Renal cortical epithelial cell (primary cell): ENCODE results near the gene KBTBD8. TPM values are rescaled to one million over a fixed set of nuclear protein-coding genes. Genes with fewer than 3 reads are reported as not detected.

Source experiments
- DNase-seq: peaks from one replicate; pipeline ENCODE4 v3.0.0-alpha.2; 2011; ENCODE audit warnings: low read depth
- total RNA-seq: library from RNA; depleted of rRNA; stranded (reverse); fragments of >200 nt; gene quantifications from 2 replicates; pipeline ENCODE4 v1.2.3, GENCODE V29; 2014

KBTBD8 gene
- total RNA-seq = 2.7 and 7.1 TPM in 2 replicates

DNA sequence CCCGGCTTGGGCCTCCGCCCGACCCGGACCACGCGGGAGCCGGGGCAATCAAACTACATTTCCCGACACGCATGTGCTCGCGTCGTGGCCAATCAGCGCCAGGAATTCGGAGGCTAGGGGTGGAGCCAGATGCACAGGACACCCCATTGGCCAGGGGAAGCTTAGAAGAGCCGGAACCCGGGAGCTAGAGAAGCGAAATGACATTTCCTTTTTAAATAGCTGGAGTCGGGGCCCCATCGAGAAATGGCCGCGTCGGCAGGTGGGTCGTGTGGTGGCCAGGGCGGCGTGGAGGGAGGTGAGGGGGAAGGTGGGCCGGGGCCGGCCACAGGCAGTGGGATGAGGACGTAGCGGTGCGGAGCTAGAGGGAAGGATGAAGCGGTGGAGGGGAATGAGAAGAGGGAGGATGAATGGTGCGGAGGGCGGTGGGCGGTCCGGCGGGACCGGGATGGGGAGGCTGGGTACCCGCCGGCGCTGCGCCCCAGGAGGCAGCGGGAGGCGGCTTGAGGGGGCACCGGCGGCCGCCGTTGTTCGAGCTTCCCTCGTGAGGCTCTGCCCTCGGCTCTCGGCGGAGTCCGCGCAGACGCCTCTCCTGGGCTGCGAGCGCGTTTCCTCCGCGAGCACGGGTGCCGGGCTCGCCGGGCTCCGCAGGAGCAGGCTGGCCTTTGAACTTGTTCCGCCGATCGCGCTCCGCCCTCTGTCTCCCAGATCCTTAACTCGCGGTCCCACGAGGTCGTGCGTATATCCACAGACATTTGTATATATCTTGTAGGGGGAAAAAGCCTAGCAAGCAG is at the start of gene KBTBD8:
Gene KBTBD8, plus strand, starts transcription at position 195 of the 791 bp plus-strand sequence. Its CDS starts 49 bp downstream, at position 244.
- DNase-seq = peak; percentile 96

GRCh38 chr3:66948838-66949237 is 49.3 kb upstream of the KBTBD8 start:
- no peak for DNase-seq

GRCh38 chr3:66949898-66950297 is 48.2 kb upstream of the KBTBD8 start:
- no peak for DNase-seq

DNA sequence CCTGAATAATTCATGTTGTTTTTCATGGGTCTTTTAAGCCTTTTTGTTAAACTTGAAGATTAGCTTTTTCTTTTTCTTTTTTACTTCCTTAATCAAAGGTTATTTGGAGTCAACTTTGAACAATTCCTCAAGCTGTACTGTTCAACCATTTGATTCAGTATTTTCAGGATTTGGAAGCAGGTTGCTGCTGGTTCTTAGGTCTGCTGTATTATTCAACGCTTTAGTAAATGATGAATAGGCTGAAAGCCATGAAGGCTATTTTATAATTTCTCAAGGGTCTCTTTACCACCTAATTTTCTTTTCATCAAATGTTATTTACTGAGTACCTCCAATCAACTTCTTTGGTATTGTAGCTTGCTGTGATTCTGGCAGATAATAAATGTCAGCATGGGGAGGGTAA is 45.8 kb upstream of the KBTBD8 start:
- DNase-seq = no peak

DNA sequence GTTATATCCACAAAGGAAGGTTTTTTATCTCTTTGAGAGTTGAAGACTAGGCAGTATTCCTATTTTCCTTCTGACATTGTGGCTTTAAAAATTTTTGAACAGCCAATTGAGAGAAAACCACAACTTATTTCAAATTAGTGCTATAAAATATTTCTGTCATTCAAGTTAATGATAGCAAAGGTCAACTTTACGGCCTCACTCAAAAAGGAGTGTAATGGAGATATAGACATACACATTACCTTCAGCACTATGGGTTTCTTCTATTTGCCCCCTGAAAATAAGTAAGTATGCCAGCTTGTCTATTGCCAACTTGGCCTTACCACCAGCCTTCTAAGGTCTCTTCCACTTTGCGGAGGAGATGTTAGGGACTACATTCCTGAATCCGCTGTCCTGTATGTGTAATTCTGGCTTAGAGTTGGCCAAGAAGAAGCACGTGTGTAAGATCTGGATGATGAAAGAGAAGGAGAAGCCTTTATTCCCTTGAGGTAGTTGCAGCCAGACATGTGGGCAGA is 44.1 kb upstream of the KBTBD8 start:
- no peak for DNase-seq

GRCh38 chr3:66956742-66957141 is 41.4 kb upstream of the KBTBD8 start:
- no peak for DNase-seq

GRCh38 chr3:66957367-66957766 is 40.7 kb upstream of the KBTBD8 start:
- DNase-seq = peak; percentile 18

GRCh38 chr3:66958067-66958466 is 40.0 kb upstream of the KBTBD8 start:
- no peak for DNase-seq

GRCh38 chr3:66962664-66963063 is 35.4 kb upstream of the KBTBD8 start:
- no peak for DNase-seq

DNA sequence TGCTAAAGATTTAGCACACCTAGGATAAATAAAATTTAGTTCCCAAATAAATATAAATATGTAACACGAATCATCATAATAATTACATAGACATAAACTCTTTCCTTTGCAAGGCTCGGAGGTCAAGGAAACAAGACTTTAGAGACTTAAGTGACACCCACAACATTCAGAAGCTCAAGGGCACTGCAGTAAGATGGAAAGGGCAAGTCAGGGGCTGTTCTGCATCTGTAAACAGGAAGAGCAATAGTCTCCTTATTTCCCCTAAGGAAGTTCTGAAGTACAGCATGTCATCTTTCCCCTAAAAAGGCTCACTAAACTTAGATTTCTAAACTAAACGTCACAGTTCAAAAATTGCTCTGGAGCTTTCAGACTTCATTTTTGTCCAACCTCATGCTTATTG is 26.9 kb upstream of the KBTBD8 start:
- no peak for DNase-seq

- DNase-seq = peak; percentile 61
Observed at GRCh38 chr3:66971891-66972551, 26.1 kb upstream of the KBTBD8 start.

GRCh38 chr3:66980791-66981190 is 17.3 kb upstream of the KBTBD8 start:
- no peak for DNase-seq

DNA sequence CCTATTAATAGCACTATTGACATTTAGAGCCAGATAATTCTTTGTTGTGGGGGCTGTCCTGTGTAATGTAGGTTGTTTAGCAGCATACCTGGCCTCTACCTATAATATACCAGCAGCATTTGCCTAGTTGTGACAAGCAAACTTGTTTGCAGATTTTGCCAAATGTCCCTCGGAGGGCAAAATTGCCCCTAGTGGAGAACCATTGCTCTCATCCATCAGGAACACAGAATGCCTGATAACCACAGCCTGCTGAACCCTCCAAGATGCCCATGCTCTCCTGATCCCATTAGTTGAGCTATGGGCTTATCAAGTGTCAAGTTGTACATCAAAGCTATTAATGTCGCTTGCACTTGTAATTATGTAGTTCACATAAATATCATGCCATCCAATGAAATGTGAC is 15.0 kb upstream of the KBTBD8 start:
- no peak for DNase-seq

DNA sequence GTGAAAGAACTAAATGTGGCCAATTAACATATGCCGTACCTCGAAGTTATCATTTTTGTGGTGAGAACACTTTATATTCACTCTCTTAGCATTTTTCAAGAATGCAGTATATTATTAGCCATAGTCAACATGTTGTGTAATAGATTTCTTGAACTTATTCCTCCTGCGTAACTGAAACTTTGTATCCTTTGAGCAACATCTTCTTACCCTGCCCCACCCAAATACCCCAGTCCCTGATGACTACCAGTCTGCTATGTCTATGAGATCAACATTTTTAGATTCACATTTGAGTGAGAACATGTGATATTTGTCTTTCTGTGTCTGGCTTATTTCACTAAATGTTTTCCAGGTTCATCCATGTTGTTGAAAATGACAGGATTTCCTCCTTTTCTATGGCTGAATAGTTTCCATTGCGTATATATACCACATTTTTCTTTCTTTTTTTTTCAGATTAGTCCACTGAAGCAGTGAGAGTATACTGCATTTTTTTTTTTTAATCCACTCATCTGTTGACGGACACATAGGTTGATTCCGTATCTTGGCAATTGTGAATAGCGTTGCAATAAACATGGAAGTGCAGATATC is 12.7 kb upstream of the KBTBD8 start:
- DNase-seq = no peak

GRCh38 chr3:66986406-66986805 is 11.7 kb upstream of the KBTBD8 start:
- no peak for DNase-seq

DNA sequence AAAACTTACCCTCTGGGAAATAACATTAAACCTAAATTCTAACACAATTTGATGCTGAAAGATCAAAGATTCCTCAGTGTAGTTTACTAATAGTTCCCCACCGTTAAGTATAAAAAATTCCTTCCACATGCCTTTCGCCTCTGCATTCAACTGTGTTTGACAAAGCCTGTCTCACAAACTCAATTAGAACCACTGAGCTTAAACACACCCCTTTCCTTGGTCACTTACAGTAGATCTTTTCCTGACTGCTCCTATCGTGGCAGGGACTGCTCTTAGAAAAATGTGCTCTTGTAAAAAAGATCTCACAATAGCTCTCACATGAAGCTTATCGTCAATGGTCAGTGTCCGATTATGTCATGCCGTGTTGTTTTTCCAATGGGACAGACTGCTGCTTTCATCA is 8.9 kb upstream of the KBTBD8 start:
- no peak for DNase-seq

DNA sequence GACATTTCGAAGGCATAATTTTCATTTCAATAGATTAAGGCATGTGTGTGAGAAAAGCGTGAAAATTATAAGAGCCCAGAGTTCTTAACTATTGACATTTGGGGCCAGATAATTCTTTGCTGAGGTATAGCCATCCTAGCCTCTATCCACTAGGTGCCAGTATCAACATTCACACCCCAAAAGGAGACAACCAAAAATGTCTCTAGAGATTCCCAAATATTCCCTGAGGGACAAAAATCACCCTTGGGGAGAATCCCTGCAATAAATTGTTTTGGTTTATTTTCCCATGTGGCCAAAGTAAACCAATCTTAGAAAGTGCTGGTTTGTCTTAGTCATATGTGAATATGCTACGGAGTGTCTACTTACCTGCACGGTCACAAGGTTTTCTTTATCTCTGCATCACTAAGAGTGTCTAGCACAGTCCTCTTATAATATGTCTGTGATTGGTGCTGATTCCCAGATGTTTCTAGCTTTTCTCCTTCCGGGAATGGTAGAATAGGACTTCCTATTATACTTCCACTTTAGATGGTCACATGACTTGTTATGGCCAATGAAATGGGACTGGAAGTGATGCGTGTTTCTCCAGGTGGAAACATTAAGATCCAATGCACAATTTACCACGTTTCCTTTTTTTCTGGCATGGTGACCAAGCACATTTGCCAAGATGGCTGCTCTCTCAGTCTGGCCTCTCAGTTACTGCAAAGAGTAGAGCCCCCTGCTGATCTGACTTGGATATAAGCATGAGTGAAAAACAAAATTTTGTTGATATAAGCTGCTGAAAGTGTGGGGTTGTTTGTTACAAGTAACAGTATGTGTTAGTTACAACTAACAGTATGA is 8.0 kb upstream of the KBTBD8 start:
- DNase-seq = no peak

DNA sequence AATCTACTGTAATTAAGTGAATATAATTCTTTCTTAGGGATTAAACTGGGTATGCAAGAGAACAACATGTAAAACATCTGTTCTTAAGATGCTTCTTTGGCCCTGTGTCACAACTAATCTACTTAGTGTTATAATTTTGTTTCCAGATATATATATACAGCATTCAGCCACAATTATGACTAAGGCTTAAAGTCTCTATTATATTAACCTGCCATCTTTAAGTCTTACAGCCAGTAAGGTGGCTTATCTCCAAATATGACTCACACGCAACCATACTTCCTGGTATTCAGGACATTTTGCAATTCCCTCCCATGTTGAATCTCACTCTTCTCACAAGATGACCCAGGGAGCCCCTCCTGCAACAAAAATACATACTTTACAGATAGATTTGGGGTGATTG is 6.6 kb upstream of the KBTBD8 start:
- DNase-seq = peak; percentile 33

DNA sequence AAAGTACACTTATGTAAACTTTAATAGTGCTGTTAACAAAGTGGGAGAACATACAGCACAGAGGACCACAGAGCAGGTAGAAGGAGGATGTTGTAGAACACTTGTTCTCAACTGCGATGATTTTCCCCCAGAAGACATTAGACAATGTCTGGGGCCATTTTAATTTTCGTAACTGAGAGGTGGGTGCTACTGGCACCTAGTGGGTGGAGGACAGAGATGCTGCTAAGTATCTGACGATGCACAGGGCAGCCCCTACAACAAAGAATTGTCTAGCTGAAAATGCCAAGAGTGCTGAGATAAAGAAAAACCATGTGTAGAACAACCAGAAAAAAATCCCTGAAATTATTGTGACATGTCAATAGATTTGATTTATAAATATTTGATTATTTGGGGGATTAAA is 5.0 kb upstream of the KBTBD8 start:
- DNase-seq = no peak

DNA sequence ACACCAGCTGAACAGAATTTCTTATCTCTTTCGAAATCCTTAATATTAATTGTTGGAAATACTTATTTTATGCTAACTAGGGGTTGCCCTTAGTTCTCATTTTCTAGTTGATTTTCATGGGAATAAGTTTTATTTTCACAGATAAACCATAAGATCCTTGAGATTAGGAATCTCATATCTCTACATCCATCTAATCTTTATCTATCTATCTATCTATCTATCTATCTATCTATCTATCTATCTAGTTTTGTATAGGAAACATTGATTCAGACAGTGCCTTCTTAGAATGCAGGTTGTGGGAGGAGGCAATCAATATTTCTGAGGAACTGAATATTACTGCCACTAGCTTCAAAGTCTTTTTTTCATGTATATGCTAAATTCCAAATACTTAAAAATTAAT is 3.5 kb upstream of the KBTBD8 start:
- no peak for DNase-seq

DNA sequence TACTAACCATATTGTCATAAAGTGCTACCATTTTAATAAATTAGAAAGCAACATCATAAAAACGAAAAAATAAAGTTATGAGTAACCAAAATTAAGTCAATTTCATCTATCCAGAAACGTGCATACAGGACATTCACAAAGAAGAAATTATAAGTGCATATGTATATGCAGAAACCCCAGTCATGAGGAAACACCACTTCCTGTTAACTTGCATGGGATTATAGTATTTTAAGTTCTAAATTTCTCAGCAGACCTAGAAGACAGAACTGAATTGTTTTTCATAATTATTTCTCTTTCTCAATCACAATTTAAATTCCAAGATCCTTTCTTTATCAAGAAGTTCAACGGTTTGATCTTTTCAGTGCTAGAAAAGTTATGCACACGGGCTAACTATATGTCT is 1.4 kb upstream of the KBTBD8 start:
- DNase-seq = no peak

DNA sequence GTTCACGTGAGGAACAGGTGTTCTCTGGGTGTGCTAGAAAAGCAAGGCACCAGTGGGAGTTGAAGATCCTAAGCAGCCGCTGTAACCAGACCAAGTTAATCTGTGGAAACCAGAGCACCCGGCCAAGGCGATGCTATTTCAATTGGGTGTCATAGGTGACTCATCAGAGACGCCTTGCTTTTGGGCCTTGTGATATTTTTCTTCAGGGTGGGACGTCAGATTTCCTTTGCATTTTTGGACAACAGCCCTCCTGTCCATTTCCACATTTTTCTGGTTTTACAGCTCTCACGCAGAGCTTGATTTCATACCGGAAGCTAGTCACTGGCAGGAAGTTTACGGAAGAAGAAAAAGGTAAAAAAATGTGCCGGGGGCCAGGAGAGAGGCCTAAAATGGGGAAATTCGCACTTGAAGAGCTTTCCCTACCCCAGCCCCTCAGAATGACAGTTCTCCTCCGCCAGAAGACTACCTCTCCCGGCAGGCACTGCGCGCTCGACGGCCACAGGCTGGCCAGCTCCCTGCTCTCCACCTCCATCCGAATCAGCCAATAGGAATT is 471 bp upstream of the KBTBD8 start:
- DNase-seq = peak; percentile 13
